ENCODE data around the gene OR2V2.
"Not testable (repeated sequence)": the region's sequence is repeated elsewhere in the genome, so short reads cannot be mapped to it uniquely, and the experiment has no call there.

The OR2V2 gene, protein sequence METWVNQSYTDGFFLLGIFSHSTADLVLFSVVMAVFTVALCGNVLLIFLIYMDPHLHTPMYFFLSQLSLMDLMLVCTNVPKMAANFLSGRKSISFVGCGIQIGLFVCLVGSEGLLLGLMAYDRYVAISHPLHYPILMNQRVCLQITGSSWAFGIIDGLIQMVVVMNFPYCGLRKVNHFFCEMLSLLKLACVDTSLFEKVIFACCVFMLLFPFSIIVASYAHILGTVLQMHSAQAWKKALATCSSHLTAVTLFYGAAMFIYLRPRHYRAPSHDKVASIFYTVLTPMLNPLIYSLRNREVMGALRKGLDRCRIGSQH
- 0 reads per million in 2 experiments for total RNA-seq

- not testable (repeated sequence) for DNase-seq (ENCODE audit: low read depth)
Measured at GRCh38 chr5:181146927-181147636, at the start of gene OR2V2. TSS of gene OR2V2 (plus strand) at chr5:181147586. CDS start at chr5:181154943, 7,357 bp downstream.

DNA sequence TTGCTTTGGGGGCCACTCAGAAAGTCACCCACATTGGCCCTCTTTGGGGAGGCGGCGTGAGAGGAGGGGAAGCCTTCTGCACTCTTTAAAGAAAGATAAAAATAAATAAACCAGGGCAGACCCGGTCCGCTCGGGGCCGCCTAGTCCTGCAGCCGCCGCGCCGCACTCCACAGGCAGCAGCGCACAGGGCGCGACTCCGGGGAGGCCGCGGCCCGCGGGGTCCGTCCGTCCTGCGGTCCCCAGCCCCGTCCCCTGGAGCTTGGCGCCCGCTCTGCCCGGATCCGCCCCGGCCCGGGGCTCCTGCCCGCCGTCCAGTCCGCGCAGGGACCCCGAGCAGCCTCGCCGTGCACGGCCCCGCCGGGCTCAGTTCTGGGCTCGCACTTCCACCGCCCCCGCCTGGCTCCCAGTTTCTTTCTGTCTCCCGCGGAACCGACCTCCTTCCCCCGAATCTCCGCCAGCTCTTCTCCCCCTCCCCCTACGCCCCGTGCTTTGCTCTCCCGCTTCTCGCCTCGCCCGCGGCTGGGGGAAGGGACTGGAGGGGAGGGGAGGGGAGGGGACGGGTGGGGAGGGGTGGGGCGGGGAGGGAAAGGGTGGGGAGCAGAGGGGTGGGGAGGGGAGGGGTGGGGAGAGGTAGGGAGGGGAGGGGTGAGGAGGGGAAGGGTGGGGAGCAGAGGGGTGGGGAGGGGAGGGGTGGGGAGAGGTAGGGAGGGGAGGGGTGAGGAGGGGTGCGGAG lies 49.5 kb upstream of the OR2V2 start:
- not testable (repeated sequence) for DNase-seq (ENCODE audit: low read depth)

DNA sequence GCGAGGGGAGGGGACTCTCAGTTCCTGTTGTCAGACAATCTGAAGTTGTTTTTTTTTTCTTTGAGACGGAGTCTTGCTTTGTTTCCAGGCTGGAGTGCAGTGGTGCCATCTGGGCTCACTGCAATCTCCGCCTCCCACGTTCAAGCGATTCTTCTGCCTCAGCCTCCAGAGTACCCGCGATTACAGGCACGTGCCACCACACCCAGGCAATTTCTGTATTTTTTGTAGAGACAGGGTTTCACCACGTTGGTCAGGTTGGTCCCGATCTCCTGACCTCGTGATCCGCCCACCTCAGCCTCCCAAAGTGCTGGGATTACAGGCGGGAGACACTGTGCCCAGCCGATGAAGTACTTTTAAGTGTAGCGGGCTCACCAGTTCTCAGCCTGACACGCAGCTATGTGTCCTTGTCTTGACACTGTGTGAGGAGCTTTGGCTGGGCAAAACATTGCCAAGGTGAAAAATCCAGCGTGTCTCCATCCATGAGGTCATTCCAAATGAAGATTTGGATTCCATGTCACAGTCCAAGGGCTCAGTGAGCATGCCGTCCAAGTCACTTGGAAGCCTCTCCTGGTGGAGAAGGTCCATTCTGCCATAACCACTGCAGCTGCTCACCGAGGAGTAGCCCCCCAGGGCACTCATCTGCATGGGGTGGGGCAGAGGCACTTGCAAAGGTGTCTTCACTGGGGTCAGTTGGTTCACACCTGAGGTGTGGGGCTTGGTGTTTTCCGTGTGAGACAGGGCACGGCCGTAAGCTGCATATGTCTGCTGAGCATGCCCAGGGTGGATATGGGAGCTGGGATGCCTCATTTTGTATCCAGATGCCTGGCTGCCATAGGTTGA lies 48.4 kb upstream of the OR2V2 start:
- DNase-seq (ENCODE audit: low read depth): no peak

DNA sequence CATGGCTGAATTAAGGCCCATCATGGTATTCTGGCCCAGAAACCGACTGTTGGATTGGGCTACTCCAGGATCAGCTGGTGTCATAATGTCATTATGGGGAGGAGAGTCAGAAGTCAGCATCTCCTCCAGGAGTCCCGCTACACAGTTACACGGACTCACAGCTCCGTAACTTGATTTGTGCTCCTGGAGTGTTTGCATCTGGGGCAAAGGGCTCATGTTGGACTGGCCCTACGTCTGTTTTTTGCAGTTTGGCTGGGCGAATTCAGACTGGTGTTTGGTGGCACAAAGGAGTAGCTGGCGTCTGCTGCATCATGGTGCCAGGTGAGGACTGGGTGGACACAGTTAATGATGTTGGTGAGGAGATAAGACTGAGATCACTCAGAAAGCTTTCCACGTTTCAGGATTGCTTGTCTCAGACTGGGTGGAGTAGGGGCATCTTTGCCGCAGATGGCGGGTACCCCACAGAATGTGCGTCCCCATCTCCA lies 47.7 kb upstream of the OR2V2 start:
- DNase-seq (ENCODE audit: low read depth): no peak

DNA sequence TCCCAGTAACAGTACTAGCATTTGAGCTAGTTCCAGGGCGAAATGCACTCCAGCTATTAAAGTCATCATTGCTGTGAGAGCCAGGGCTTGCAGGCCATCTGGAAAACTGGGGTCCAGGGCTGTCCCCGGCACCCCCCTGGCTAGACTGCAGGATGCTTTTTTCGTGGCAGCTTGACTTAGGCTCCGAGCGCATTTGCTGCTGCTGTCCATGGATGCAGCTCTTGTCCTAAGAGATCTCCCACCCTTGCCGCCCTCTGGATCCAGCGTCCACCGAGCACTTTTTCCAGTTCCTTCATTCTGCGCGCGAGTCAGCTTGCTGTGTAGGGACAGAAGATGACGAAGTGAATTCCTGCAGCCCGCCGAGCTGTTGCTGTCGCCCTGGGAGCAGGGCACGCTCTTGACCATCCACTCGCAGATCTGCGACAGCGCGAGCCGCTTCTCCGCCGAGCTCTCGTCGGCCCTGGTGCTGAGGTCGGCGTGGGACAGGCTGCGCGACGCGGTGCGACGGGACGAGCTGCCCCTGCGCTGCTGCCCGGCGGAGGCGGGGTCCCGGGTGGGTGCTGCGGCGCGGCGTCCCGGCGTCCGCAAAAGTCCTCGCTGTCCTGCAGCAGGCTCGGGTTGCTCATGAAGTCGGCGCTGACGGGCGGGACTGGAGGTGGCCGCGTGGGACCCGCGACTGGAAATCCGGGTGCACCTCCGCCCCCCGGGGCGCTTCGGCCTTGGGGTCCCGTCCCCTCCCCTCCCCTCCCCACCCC lies 47.1 kb upstream of the OR2V2 start:
- DNase-seq (ENCODE audit: low read depth): no peak

- not testable (repeated sequence) for DNase-seq (ENCODE audit: low read depth)
Measured at GRCh38 chr5:181101030-181101641, 46.2 kb upstream of the OR2V2 start.

- not testable (repeated sequence) for DNase-seq (ENCODE audit: low read depth)
Measured at GRCh38 chr5:181101930-181102674, 45.3 kb upstream of the OR2V2 start.

DNA sequence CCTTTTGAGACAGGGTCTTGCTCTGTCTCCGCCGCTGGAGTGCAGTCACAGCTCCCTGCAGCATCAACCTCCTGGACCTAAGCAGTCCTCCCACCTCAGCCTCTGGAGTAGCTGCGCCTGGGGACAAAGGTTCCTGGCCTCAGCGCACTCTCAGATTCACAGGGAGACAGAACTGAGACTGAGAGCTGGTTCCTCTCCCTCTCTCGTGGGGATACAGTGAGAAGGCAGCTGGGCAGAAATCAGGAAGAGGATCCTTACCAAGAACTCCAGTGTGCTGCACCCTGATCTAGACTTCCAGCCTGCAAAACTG lies 43.2 kb upstream of the OR2V2 start:
- DNase-seq (ENCODE audit: low read depth): not testable (repeated sequence)

DNA sequence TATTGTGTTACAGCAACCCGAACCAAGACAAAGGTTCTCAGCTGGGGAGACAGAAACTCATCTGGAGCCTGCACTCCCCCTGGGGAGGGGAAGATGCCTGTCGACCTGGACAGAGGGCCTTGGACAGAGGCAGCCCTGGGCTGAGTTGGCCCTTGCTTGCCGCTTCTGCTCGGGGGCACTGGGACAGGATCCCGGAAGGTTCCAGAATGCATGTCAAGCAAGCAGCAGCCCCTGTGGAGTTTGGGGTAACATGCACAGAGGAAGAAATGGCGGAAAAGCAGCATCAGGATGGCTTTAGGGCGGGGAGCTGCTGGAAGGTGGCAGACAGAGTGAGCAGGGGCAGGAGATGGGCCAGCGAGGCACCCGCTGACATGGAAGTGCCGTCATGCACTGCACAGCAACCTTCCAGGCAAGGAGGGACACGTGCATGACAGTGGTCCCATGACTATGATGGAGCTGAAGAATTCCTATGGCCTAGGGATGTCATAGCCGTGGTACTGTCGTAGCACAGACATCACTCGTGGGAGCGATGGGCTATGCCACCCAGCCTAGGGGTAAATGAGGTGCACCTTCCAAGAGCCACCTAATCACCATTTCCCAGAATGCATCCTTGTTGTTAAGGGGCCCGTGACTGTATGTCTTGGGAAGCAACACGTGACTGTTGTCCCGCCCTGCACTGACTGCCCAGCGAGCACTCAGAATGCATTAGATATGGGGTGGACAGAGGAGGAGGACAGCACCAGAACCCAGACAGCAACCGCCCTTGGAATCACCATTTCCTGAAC lies 42.6 kb upstream of the OR2V2 start:
- not testable (repeated sequence) for DNase-seq (ENCODE audit: low read depth)

- no peak for DNase-seq (ENCODE audit: low read depth)
Measured at GRCh38 chr5:181105391-181106025, 41.9 kb upstream of the OR2V2 start.

DNA sequence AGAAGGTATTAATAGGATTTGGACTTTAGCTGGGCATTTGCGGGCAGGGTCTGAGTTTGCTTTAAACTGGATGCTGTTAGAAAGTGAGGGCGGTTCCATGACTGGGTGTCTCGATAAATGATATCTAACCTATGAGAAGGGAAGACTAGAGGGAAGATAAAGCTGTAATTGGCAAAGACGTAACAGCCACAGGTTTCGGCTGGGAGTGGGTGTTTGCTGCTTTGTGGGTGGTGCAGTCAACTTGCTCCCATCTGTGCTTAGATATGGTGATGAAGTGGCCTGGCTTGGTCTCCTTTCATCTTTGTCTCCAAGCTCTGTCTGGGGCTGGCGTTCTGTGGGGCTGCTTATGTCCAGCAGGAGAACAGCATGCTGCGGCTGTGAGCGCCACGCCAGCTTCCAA lies 39.7 kb upstream of the OR2V2 start:
- no peak for DNase-seq (ENCODE audit: low read depth)

GRCh38 chr5:181108578-181109165 lies 38.7 kb upstream of the OR2V2 start:
- DNase-seq (ENCODE audit: low read depth): no peak

GRCh38 chr5:181109489-181110013 lies 37.8 kb upstream of the OR2V2 start:
- no peak for DNase-seq (ENCODE audit: low read depth)

DNA sequence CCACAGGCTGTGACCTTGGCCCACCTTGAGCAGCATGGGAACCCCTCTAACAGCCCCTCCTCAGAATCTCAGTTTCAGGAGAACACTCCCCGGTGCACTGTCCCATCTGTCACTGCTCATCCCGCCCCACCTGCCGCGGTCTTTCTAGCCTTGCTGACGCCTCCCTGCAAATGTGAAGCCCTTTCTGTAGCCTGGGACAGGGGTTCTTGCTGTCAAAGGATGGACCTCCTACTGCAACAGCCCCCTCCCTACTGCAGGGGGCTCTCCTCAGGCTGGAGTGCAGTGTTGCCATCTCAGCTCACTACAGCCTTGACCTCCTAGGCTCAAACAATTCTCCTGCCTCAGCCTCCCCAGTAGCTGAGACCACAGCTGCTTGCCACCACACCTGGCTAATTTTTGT lies 36.4 kb upstream of the OR2V2 start:
- no peak for DNase-seq (ENCODE audit: low read depth)

GRCh38 chr5:181112476-181112875 lies 34.9 kb upstream of the OR2V2 start:
- no peak for DNase-seq (ENCODE audit: low read depth)

DNA sequence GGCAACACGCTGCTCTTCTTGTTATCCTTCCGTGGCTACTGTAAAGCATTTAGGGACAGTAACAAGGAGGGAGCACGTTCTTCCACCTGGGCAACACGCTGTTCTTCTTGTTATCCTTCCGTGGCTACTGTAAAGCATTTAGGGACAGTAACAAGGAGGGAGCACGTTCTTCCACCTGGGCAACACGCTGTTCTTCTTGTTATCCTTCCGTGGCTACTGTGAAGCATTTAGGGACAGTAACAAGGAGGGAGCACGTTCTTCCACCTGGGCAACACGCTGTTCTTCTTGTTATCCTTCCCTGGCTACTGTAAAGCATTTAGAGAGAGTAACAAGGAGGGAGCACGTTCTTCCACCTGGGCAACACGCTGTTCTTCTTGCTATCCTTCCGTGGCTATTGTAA lies 33.8 kb upstream of the OR2V2 start:
- DNase-seq (ENCODE audit: low read depth): not testable (repeated sequence)

GRCh38 chr5:181114284-181114843 lies 33.0 kb upstream of the OR2V2 start:
- no peak for DNase-seq (ENCODE audit: low read depth)

Measured in T follicular helper cell (primary cell).